ENCODE measurements around the gene CCDC91.
"Not testable (repeated sequence)": the region's sequence is repeated elsewhere in the genome, so short reads cannot be mapped to it uniquely, and the experiment has no call there.

Gene CCDC91

GRCh38 chr12:28360253-28360652 is 170.0 kb downstream of the CCDC91 start:
- DNase-seq (ENCODE audit: low read depth in 1 of 2, low spot score in 1 of 2) = no peak

DNA sequence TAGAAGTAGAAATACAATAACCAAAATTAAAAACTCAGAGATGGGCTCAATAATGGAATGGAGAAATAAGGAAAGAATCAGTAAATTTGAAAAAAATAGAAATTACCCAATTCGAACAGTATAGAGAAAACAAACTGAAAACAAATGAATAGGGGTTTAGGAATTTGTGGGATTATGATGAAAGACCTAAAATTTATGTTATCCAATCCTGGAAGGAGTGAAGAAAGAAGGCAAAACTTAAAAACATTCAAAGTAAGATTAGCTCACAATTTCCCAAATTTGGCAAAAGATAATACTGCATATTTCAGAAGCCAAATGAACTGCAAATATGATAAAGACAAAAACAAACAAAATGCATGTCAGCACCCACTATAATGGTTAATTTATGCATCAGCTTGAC is 177.1 kb downstream of the CCDC91 start:
- DNase-seq (ENCODE audit: low read depth in 1 of 2, low spot score in 1 of 2) = no peak

- no peak for DNase-seq (ENCODE audit: low read depth in 1 of 2, low spot score in 1 of 2)
Measured at GRCh38 chr12:28367993-28368392, 177.7 kb downstream of the CCDC91 start.

DNA sequence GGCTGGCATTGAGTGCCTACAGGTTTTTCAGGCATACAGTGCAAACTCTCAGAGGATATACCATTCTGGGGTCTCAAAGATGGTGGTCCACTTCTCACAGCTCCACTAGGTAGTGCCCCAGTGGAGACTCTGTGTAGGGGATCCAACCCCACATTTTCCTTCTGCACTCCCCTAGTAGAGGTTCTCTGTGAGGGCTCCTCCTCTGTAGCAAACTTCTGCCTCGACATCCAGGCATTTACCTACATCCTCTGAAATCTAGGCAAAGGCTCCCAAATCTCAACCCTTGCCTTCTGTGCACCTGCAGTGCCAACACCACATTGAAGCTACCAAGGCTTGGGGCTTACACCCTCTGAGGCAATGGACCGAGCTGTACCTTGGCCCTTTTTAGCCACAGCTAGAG is 179.2 kb downstream of the CCDC91 start:
- DNase-seq (ENCODE audit: low read depth in 1 of 2, low spot score in 1 of 2) = no peak

GRCh38 chr12:28374556-28374955 is 184.3 kb downstream of the CCDC91 start:
- DNase-seq (ENCODE audit: low read depth in 1 of 2, low spot score in 1 of 2) = no peak

DNA sequence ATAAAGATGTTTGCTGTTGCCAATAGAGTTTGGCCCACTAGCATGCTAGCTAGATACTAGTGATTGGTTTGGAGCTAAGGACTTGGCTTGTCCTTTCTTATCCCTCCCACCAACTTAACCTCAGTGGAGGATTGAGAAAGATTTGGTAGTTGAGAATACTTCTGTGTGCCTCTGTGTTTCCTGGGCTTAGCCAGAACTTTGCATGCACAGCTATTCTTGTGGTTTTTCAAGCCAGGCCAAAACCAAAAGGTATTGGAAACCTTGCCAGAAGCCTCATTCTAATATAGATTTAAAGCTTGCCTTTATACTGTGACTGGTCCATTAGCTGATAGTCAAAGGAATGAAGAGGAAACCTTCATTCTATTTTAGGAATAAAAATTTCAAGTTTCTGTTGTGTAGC is 188.5 kb downstream of the CCDC91 start:
- DNase-seq (ENCODE audit: low read depth in 1 of 2, low spot score in 1 of 2) = no peak

DNA sequence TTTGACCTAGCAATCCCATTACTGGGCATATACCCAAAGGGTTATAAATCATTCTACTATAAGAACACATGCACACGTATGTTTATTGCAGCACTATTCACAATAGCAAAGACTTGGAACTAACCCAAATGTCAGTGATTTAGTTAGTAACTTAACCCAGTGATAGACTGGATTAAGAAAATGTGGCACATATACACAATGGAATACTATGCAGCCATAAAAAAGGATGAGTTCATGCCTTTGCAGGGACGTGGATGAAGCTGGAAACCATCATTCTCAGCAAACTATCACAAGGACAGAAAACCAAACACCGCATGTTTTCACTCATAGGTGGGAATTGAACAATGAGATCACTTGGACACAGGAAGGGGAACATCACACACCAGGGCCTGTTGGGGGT is 189.5 kb downstream of the CCDC91 start:
- DNase-seq (ENCODE audit: low read depth in 1 of 2, low spot score in 1 of 2) = not testable (repeated sequence)

GRCh38 chr12:28383368-28383767 is 193.1 kb downstream of the CCDC91 start:
- no peak for DNase-seq (ENCODE audit: low read depth in 1 of 2, low spot score in 1 of 2)

- DNase-seq (ENCODE audit: low read depth in 1 of 2, low spot score in 1 of 2) = no peak
Measured at GRCh38 chr12:28388879-28389278, 198.6 kb downstream of the CCDC91 start.

- DNase-seq (ENCODE audit: low read depth in 1 of 2, low spot score in 1 of 2) = no peak
Measured at GRCh38 chr12:28390206-28390605, 199.9 kb downstream of the CCDC91 start.

DNA sequence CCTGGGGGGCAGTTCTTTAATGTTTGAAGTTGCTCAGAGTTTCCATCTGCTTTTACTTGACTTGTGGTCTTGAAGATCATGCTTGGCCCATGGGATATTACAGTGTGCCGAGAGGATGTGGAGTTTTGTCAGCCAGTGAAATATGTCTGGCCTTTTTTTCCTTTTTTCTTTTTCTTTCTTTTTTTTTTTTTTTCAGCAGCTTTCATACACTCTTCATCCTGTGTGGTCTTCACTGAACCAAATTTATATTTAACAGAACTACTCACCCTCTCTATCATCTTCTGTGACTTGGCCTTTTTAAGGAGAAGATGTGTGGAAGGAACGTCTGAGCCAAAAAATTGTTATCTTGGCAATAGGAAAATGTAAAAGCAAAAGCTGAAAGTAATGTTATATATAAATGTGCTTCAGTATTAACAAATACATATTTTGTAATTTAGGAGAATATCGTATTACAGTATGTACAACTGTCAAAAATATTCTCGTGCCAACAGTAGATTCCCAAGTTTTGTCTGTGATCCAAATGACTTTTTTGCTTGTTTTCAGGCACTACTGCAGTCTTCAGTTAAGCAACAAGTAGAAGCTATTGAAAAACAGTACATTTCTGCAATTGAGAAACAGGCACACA is 200.6 kb downstream of the CCDC91 start:
- DNase-seq (ENCODE audit: low read depth in 1 of 2, low spot score in 1 of 2) = no peak

DNA sequence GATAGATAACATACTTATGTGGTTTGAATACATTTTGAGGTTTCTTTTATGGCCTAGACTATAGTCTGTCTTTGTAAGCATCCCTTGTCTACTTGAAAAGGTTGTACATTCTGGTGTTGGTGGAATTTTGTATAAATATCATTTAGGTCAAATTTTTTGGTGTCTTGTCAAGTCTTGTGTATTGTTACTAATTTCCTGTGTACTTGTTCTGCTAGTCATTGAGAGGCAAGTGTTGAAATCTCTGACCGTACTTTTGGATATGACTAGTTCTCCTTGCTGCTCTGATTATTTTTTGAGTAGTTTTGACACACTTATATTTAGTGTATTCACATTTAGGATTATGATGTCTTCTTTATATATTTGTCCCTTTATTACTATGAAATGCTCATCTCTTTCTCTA is 219.6 kb downstream of the CCDC91 start:
- no peak for DNase-seq (ENCODE audit: low read depth in 1 of 2, low spot score in 1 of 2)

DNA sequence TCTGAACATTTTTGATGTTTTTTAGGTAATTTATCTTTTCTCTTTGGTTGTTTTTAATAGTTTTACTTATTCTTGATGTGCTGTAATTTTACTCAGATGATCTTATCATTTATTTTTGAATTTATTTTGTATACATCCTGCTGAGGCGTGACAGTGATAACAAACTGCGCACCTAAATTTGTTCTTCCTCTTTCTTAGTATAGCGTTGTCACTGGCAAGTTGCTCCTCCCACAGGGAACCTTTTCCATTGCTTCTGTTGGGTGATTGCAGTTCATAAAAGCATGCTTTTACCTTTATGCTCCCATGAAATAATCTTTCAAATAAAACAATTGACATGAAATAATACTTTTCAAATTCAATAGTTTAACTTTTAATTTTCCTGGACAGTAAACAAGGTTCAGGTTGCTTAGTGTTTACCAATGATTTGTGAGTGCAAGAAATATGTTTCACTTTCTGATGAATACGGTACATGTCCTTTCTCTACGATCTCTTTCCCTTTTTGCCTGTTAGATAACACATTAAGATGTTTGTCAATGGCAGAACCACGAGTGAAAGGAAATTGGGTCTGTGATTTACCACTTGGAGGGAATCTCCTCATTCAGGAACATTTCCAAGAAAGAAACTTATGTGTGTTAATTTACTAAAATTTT is 223.3 kb downstream of the CCDC91 start:
- no peak for DNase-seq (ENCODE audit: low read depth in 1 of 2, low spot score in 1 of 2)

GRCh38 chr12:28415755-28416154 is 225.5 kb downstream of the CCDC91 start:
- no peak for DNase-seq (ENCODE audit: low read depth in 1 of 2, low spot score in 1 of 2)

DNA sequence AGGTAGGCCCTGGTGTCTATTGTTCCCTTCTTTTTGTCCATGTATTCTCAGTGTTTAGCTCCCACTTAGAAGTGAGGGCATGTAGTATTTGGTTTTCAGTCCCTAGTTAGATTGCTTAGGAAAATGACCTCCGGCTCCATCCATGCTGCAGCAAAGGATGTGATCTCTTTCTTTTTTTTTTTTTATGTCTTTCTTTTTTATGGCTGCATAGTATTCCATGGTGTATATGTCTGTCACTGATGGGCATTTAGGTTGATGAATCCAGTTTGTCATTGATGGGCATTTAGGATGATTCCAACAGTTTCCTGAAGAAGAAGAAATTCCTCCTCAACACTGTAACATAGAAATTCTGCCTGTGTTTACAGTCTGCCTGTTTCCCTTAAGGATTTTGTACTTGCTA is 231.1 kb downstream of the CCDC91 start:
- DNase-seq (ENCODE audit: low read depth in 1 of 2, low spot score in 1 of 2) = no peak

DNA sequence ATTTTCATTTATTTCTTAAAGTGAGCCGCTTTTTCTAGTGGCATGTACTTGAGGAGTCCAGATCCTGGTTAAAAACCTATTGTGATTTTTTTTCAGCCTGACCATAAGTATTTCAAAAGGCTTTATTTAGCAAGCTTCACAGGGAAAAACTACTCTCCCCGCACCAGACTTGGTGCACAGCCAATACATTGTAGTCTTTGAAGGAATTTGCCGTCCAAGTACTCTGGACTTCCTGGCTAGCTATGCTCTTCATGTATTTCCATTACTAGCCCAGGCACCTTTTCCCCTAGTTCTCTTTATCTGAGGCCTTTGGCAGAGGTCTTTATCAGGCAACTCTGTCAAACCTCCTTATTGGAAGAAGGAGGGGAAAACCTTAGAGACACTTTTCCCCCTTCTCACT is 234.7 kb downstream of the CCDC91 start:
- no peak for DNase-seq (ENCODE audit: low read depth in 1 of 2, low spot score in 1 of 2)

GRCh38 chr12:28425526-28425925 is 235.3 kb downstream of the CCDC91 start:
- DNase-seq (ENCODE audit: low read depth in 1 of 2, low spot score in 1 of 2) = no peak

GRCh38 chr12:28427046-28427445 is 236.8 kb downstream of the CCDC91 start:
- DNase-seq (ENCODE audit: low read depth in 1 of 2, low spot score in 1 of 2) = no peak

DNA sequence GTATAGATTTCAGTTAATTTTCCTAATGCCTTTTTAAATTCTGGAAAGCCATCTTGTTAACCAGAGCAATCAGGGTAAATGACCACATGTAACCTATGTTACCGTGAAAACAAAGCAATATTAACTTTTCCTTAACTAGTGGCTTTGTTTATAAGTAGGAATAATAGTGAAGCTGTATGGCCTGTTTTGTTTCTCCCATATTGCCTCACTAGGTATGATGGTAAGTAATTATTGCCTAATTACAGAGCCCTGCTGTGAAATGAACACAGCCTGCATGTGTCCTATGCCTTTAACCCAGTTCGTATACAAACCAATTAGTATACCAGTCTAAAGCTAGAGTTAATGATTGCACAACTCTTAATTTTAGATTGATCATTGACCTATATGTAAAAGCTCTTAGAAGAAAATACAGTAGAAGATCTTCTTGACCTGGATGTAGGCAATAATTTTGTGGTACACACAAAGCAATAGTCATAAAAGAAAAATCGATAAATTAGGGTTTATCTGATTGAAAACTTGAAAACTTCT is 249.9 kb downstream of the CCDC91 start:
- no peak for DNase-seq (ENCODE audit: low read depth in 1 of 2, low spot score in 1 of 2)

GRCh38 chr12:28442101-28442500 is 251.8 kb downstream of the CCDC91 start:
- no peak for DNase-seq (ENCODE audit: low read depth in 1 of 2, low spot score in 1 of 2)

DNA sequence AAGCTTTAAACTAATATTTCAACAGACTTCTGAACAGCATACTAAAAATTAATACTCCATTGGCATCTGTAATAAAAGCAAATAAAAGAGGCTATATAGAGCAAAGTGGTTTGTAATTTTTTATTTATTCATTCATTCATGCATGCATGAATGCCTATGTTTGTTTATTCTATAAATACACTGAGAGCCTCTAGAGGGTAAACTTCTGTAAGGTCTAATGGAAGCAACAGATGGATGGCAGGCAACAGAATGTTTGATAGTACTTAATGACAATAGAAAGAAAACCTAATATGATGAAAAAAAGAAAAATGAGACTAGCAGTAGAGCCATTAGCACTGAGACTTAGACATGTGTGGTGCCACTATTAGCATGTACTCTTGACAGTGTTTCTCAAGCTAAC is 253.1 kb downstream of the CCDC91 start:
- no peak for DNase-seq (ENCODE audit: low read depth in 1 of 2, low spot score in 1 of 2)

GRCh38 chr12:28446031-28446430 is 255.8 kb downstream of the CCDC91 start:
- no peak for DNase-seq (ENCODE audit: low read depth in 1 of 2, low spot score in 1 of 2)

DNA sequence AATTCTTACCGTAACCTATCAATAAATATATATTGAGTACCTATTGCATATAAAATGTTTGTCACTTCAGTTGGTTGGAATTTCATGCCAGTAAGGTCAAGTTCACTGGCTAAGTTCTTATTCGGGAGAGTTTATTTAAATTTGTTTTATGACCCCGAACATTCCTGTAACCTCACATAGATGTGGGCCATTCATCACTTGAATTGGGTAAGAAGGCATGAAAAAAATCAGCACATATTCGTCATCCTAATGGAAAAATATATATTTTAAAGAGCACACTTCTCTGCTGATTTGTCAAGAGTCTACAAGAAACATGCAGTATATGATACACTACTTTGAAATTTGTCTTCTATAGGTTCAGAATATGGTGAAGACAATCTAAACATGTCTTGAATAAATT is 263.4 kb downstream of the CCDC91 start:
- no peak for DNase-seq (ENCODE audit: low read depth in 1 of 2, low spot score in 1 of 2)
